Fibroblast of the conjunctiva (primary cell): Measurements from ENCODE around the gene RCCD1.
"Not testable (repeated sequence)": the region's sequence is repeated elsewhere in the genome, so short reads cannot be mapped to it uniquely, and the experiment has no call there.

Experiments used
- DNase-seq: peaks from one replicate; pipeline ENCODE4 v3.0.0-alpha.2; 2010; ENCODE audit warnings: low read depth

Gene RCCD1

DNA sequence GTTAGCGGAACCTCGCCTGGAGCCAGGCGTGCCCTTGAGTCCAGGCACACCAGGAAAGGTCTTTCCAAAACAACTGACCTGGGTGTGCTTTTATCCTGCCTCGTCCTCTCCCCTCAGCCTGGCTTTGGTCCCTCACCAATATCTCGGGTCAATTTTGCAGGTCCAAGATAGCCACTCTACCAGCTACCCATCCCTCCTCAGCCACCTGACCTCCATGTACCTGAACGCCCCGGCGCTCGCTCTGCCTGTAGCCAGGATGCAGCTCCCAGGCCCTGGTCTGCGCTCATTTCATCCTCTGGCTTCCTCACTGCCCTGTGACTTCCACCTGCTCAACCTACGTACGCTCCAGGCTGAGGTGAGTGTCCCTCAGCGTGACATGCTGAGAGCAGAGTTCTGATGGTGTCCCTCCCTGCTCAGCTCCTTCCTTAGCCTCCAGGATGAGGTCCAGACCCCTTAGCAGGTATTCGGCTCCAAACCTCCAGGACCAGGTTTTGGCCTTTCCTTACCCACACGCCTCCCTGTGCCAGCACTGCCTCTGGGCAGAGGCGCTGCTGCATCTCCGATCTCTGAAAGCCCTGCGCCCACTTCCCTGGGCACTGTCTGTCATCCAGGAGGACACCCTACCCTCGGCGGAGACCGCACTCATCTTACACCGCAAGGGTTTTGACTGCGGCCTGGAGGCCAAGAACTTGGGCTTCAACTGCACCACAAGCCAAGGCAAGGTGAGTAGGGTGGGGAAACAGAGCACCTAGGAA, 36.5 kb upstream of the RCCD1 start:
- DNase-seq, result no peak

DNA sequence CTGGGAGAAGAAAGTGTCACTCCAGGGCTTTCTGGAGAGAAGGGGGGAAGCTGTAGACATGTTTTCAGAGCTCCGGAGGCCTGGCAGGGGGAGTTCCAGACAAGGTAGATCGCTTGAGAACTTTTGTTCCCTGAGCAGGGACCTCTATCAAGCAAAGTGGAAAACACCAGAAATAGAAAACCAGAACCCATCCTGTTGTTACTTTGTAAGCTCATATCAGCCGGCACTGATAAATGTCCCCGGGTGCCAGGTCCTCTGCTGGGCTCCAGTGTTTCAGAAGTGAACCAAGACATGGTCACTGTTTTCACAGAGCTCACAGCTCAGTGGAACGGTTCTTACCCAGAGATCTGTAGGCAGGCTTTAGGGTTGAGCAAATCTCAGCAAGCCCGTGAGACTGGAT, 35.8 kb upstream of the RCCD1 start:
- no peak for DNase-seq

DNA sequence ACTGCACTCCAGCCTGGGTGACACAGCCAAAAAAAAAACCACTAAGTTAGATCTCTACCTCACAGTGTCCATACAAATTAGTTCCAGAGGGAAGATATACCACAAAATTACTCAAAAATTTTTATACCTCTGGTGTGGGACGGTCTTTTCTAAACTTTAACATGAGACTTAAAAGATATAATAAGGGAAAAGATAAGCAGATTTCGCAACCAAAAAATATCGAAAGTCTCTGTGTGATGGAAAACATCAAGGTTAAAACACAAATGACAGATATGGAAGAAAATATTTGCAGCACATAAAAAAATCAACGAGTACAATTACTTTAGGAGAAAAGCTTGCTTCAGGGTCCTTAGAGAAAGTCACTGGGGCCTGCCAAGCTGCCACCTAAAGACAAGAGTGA, 32.8 kb upstream of the RCCD1 start:
- no peak for DNase-seq

DNA sequence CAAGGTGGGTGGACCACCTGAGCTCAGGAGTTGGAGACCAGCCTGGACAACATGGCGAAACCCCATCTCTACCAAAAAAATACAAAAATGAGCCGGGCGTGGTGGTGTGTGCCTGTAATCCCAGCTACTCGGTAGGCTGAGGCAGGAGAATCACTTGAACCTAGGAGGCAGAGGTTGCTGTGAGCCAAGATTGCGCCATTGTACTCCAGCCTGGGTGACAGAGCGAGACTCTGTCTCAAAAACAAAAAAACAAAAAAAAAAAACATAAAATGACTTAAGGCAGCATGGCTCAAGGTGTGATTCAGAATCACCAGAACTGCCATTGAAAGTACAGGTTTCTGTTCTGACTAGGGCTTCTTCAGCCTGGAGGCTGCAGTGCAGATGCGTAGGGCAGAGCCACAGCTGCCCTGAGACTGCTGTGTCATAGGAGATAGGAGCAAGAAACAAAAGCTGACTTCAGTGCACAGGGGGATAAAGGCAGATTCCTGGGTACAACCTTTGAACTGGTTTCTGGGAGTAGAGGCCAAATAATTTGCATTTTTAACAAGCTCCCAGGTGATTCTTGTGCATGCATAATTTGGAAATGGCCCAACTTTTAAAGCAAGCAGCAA, 31.9 kb upstream of the RCCD1 start:
- not testable (repeated sequence) for DNase-seq

DNA sequence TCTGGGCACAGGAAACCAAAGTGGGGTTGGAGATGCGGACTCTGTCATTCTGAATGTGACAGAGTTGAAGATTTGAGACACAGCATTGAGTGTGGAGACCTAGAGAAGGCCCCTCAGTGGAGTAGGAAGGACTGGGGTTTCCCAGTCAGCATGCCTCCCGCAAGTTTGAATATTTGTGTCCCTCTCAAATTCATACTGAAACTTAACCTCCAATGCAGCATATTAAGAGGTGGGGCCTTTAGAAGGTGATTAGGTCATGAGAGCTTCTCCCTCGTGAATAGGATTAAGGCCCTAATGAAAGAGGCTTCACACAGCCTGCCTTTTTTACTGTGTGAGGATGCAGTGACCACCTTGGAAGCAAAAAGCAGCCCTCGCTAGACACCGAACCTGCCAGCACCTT, 30.3 kb upstream of the RCCD1 start:
- DNase-seq, result no peak

DNA sequence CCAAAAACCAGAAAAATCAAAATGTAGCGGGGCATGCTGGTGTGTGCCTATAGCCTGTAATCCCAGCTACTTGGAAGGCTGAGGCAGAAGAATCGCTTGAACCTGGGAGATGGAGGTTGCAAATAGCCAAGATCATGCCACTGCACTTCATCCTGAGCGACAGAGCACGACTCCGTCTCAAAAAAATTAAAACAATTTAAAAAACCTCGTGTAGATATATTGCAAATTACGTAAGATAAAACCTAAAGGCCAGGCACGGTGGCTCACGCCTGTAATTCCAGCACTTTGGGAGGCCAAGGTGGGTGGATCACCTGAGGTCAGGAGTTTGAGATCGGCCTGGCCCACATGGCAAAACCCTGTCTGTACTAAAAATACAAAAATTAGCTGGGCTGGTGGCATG, 27.9 kb upstream of the RCCD1 start:
- DNase-seq, result not testable (repeated sequence)

DNA sequence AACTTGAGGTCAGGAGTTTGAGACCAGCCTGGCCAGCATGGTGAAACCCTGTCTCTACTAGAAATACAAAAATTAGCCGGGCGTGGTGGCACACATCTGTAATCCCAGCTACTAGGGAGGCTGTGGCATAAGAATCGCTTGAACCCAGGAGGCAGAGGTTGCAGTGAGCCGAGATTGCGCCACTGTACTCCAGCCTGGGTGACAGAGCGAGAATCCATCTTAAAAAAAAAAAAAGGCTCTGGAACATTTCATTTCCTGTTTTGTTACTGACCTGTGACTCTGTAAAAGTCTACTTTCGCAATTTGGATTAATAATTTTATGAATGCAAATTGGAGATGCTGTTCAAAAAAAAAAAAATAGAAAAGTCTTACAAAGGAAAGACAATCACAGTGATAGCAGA, 26.6 kb upstream of the RCCD1 start:
- DNase-seq, result not testable (repeated sequence)

DNA sequence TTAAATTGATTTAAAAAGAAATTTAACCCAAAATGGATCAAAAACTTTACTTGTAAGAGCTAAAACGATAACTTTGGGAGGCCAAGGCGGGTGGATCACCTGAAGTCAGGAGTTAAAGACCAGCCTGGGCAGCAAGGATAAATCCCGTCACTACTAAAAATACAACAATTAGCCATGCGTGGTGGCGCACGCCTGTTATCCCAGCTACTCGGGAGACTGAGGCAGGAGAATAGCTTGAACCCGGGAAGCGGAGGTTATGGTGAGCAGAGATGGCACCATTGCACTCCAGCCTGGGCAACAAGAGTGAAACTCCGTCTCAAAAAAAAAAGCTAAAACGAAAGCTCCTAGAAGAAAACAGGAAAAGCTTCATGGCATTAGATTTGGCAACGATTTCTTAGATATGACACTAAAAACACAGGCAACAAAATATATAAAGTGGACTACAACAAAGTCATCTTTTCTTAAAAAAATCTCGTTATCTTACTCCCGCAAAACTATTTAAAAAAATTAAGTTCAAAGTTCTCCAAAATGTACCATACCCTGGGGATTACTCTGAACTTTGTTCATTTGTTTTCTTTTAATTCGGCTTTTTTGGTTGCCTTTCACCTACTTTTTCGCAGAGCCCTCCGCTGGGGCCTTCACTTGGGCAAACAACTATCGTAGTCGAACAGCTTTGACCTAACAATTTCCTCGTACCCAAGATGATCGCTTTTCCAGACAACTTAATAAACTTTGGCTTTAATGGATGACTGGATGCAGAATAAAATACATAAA, 25.3 kb upstream of the RCCD1 start:
- DNase-seq, result no peak

DNA sequence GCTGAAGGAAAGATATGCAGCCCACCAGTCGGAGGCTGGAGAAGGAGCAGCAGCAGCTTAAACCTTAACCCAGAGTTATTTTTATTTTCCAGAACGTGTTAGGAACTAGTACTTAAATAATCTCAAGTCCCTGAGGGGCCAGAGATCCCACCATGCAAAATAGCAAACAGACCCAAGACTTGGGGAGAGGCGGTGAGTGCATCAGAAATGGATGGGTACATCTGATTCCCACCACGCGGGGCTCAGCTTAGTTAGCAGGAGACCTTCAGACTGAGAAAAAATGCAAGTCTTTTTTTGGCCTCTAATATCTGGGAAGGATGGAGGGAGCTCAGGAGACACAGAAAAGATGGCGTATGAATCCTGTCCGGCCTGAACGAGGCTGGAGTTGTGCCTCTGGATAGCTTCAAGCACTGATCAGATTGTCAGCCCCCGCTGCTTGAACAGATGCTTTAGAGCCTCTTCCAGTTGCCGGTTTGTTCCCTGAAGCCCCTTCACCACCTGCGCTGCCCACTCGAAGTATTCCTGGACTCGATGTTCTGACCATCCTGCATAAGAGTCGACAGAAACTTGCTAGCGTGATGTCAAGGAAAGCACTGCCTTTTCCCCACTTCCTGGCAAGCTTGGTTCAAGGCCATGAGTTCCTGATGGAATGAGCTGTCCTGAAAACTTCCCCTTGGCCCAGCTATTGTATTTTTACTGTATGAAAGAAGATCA, 23.7 kb upstream of the RCCD1 start:
- no peak for DNase-seq

DNA sequence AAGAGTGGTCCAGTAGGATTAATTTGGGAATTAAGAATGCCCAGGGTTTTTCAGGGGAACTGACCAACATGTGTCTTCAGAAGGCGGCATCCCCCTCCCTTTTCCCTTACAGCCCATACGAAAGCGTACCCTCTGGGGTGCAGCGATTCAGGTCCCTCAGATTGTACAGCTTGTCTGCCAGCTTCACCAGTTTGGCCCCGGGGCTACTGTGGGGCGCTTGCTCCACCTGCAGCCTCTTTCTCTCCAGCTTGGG, 23.2 kb upstream of the RCCD1 start:
- no peak for DNase-seq

DNA sequence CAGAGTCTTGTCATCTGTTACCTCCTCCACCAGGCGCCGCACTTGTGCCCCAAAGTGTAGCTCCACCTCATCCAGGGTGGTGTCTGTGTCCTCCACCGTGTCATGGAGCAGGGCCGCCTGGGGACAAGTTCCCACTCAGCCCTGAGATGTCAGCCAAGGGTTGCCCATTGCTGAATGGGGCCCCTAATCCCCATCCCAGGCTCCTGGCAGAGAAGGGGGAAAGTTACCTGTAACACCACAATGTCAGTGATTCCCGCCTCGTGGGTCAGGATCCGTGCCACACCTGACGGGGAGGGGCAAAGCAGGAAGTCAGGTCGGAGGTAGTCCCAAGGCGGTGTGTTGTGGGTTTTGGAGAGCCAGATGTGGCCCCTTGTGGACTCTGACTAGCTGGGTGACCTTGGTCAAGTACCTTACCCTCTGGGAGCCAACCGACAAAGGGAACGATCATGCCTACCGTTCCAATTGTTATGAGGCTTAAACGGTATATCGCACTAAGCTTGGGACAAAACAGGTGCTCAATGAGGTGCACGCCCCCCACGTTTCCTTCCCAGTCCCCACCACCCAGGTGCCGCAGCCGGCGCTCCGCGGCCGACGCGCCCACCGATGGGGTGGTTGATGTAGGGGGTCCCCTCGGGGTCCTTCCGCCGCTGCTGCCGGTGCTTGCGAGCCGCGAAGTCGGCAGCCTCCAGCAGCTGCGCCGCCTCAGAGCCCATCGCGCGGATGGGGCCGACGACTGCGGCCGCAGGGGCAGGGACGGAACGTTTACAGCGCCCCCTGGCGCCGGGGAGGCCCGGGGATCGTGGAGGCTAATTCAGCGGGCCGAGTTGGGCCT, 22.6 kb upstream of the RCCD1 start, which contains the start of gene HDDC3:
Gene HDDC3, minus strand, starts transcription at position 722 of the 832 bp plus-strand sequence. Its CDS starts 9 bp downstream, at position 713.
- DNase-seq, result peak; percentile 60

DNA sequence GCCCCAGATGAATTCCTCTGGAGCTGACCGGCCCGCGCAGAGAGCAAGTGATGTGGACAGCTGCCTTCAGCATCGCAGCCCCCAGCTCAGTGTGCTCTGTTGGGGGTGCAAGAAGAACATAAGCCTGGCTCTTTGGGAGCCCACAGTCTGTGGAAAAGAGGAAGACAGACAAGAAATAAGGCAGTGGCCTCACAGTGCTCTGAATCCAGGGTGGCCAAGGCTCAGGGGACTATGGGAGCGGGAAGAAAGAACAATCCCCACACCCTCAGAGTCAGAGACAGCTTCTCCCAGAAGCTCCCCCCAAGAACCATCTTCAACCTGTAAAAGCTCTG, 22.1 kb upstream of the RCCD1 start:
- no peak for DNase-seq

DNA sequence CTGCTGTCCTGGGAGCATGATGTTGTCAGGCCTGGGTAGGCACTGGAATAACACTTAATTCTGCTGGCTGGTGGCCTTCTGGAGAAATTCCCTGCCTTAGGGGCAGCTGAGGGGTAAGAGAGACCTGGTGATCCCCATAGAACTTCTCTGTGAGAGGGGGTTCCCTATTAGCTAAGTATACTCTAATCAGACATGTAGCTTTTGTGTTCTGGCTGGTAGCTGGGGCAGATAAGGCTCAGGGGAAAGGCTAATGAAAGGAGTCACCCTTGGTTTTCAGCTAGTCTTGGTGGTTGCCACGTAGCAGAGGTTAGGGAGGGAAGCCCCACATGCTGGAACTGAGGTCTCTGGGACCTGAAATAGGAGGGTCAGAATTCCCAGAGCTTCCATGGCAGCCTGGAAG, 21.4 kb upstream of the RCCD1 start:
- DNase-seq, result no peak

DNA sequence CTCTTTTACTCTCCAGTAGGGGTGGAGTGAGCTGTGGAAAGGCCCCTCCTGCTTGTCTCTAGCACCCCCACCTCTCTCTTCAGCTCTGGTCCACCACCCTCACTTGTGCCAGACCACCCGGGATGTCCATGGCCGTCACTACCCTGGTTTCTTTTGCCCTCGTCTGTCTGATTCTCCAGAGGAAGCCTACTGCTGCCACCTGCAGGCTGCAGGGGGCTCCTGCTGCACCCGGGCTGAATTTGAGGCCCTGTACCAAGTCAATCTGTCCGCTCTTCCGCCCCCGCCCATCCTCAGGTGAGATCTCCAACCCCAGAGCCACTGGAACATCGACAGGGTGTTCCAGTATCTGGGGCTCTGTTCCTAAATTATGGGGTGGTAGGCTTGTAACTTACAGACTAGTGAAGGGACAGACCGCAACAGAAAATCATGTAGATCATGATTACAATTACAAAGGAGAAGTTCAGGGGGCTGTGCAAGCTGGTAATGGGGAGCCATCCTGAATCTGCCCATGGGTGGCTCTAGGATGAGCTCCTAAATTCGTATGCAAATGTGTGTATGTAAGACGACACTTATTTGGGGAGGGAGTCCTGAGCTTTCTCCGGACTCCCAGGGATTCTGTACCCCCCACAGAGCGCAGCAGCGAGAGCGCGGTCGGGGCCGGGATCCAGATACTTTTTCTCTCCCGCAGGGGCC, 20.3 kb upstream of the RCCD1 start:
- peak; percentile 75 for DNase-seq

DNA sequence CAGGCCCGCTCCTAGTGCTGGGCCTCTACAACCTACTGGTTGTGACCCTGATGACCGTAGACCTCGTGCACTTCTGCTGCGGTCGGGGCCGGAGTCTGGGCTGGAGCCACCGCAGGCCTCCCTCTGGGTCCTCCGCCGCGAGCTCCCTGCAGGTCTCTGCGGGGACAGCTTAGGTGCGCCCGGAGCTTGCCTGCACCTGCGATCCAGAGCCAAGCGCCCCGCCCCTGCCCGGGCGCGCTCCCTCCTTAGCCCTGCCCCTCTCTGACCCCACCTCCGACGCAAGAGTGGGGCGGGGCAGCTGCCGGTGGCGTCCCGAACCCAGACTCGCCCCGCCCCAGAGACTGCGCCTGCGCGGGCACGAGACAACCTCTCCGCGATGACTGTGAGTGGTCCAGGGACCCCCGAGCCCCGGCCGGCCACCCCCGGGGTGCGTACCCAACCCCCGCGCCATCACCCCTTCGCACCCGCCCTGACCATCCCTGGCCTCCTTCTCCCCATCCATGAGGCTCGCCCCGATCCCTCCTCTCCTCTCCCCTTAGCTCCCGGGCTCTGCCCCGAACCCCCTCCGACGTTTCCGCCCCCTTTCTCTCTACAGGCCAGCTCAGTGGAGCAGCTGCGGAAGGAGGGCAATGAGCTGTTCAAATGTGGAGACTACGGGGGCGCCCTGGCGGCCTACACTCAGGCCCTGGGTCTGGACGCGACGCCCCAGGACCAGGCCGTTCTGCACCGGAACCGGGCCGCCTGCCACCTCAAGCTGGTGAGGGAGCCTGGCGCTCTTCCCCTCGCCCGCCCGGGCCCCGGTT, 19.5 kb upstream of the RCCD1 start, which contains the start of gene UNC45A:
Gene UNC45A, plus strand, starts transcription at position 337 of the 803 bp plus-strand sequence. Its CDS starts 40 bp downstream, at position 377.
- peak; percentile 55 for DNase-seq

DNA sequence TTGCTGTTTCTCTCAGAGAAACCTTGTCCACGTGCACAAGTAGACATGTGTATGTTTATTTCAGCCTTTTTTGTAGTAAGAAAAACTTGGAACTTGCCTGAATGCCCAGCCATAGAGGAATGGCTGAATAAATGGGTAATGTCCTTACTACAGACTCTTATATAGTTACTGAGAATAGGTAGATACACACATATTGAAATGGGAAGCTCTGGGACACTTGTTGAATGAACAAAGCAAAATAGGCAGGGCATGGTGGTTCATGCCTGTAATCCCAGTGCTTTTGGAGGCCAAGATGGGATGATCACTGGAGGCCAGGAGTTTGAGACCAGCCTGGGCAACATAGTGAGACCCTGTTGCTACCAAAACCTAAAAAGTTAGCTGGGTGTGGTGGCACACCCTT, 17.9 kb upstream of the RCCD1 start:
- no peak for DNase-seq

DNA sequence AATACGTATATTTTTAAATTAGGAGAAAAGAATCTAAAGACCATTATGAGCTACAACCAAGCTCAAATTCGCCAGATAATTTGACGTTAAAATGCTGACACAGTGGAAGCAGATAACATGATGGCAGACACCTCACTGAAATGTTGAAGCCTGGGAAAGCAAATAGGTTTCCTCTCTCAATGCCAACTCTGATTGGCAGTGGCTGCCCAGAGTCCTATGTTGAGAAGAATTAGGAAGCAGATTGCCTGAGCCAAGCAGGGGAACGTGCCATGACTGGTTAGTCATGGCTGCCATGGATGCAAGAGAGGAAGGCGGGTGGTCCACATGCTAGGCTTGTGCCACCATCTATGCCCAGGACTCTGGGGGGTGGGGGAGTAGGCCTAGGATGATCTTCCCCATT, 16.4 kb upstream of the RCCD1 start:
- DNase-seq, result no peak

DNA sequence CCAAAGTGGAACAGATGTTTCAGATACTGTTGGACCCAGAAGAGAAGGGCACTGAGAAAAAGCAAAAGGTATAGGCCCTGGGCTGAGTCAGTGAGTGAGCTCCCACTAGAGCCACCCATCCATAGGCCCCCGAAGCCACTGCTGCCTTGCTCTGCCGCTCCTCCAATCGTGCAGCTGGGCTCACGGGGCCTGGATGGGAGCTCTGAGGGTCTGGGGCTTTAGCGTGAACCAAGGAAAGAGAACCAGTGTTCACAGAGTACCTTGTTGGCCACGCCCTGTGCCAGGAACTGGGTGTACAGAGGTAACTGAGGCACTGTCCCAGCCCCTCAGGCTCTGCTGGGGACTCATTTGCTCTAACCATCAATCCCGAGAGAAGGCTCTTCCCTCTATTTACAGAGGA, 14.9 kb upstream of the RCCD1 start:
- no peak for DNase-seq

DNA sequence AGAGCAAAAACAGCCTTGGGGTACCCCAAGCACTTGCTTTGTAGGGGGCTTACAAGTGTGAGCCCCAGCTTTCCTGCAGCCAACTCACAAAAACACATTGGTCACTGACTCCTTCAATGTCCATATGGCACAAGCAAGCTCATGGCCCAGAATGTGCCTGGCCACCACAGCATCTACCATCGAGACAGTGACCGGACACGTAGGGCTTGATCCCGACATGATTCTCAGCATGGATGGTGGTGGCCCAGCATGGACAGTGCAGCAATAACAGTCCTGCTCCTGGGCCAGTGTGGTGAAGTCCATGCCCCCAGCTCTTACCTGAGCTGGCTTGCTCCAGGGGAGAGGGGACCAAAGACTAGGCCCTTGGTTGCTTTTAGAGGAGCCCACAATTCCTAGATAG, 13.6 kb upstream of the RCCD1 start:
- DNase-seq, result no peak

DNA sequence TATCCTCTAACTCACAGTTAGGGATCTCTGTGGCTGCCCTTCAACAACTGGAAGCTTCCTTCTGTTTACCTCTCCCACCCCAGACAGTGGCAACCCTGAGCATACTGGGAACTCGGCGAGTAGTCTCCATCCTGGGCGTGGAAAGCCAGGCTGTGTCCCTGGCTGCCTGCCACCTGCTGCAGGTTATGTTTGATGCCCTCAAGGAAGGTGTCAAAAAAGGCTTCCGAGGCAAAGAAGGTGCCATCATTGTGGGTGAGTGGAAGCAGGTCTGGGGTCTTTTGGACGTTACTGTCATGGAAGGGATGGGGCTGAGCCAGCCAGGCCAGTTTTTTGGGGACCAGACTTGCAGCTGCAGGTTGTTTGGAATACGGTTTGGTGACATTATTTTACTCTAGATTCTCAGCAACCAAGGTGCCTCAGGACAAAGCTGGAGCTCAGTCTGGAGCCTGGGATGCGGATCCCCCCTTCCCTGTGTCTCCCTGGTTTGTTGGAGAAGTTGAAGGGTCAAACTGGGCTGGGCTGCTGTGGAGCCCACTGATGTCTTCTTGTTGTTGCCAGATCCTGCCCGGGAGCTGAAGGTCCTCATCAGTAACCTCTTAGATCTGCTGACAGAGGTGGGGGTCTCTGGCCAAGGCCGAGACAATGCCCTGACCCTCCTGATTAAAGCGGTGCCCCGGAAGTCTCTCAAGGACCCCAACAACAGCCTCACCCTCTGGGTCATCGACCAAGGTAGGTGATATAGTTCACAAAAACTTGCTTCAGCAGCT, 12.1 kb upstream of the RCCD1 start:
- DNase-seq, result no peak
